K562 (cell line): ENCODE measurements around the gene U2SURP.

Experiments used
- CEBPB ChIP-seq: fragments of 450-650 bp; IDR thresholded peaks from 2 replicates; pipeline ENCODE4 v1.6.1; 2016; ENCODE audit warnings: missing genetic modification characterization, missing compliant biosample characterization
- CHD2 ChIP-seq: IDR thresholded peaks from 2 replicates; pipeline ENCODE4 v1.6.1; 2011; ENCODE audit warnings: low read depth, low read length
- CTCF ChIP-seq, 3 experiments: IDR thresholded peaks in 2 of 3; conservative IDR thresholded peaks in 1 of 3; 2 replicates each; pipeline ENCODE4 v1.5.1; 2011 to 2012; ENCODE audit warnings: low read length in 3 of 3, mild to moderate bottlenecking in 3 of 3, control low read depth in 2 of 3, improper control_type of control experiment in 1 of 3, inconsistent platforms in 1 of 3, low read depth in 1 of 3, mixed read lengths in 1 of 3, moderate library complexity in 1 of 3; ENCODE audit not compliant: insufficient read depth in 2 of 3
- EP300 ChIP-seq: IDR thresholded peaks from 2 replicates; pipeline ENCODE4 v1.6.1; 2012; ENCODE audit warnings: low read length, improper control_type of control experiment
- FOXP1 ChIP-seq: sonication (generic); formaldehyde crosslinking; IDR thresholded peaks from 2 replicates; pipeline ENCODE4 v1.8.0; 2022; ENCODE audit warnings: mild to moderate bottlenecking, missing genetic modification reagents
- GTF2E2 ChIP-seq: fragments of 200-800 bp; sonication (Bioruptor generic); IDR thresholded peaks from 2 replicates; pipeline ENCODE4 v1.6.1; 2016; ENCODE audit warnings: missing genetic modification characterization, missing compliant biosample characterization
- JUNB ChIP-seq: fragments of 450-650 bp; formaldehyde crosslinking; conservative IDR thresholded peaks from 2 replicates; pipeline ENCODE4 v1.4.0; 2020; ENCODE audit warnings: mild to moderate bottlenecking
- NBN ChIP-seq: fragments of 450-650 bp; IDR thresholded peaks from 2 replicates; pipeline ENCODE4 v1.6.1; 2016; ENCODE audit warnings: low read depth, mild to moderate bottlenecking
- NRF1 ChIP-seq, 2 experiments: fragments of 450-650 bp; IDR thresholded peaks in 1 of 2; conservative IDR thresholded peaks in 1 of 2; 2 replicates each; pipeline ENCODE4 v1.6.1; 2014; ENCODE audit warnings: mild to moderate bottlenecking in 2 of 2
- PHF8 ChIP-seq: fragments of 200-600 bp; sonication (generic); IDR thresholded peaks from 2 replicates; pipeline ENCODE4 v1.6.1; 2012; ENCODE audit warnings: mixed run types, mild to moderate bottlenecking, inconsistent platforms, low read length, moderate library complexity, borderline replicate concordance
- POLR2A ChIP-seq: fragments of 450-650 bp; conservative IDR thresholded peaks from 2 replicates; pipeline ENCODE4 v1.6.1; 2016
- REST ChIP-seq, 2 experiments: fragments of 450-650 bp; formaldehyde crosslinking in 1 of 2; IDR thresholded peaks; 2 replicates each; pipeline versions ENCODE4 v1.4.0 to v1.6.1; 2014 to 2020; ENCODE audit warnings: mild to moderate bottlenecking in 2 of 2, borderline replicate concordance in 1 of 2, low read depth in 1 of 2
- ZNF76 ChIP-seq: fragments of 250-450 bp; sonication (Bioruptor Pico); IDR thresholded peaks from 2 replicates; pipeline ENCODE4 v1.4.0; 2020; ENCODE audit warnings: mild to moderate bottlenecking, moderate library complexity, borderline replicate concordance

- TF ChIP-seq FOXP1 (CRISPR knock-in tag) (no peak), EP300 (no peak), CEBPB (no peak), CTCF (IDR thresholded peaks at IDR 0.05 in 2 of 3, conservative IDR thresholded peaks at IDR 0.05 in 1 of 3; ENCODE audit: insufficient read depth in 2 of 3, low read depth in 1 of 3, low read length in 3 of 3) (no peak), NRF1 (conservative IDR thresholded peaks at IDR 0.05 in 1 of 2, IDR thresholded peaks at IDR 0.05 in 1 of 2) (no peak), CHD2 (no peak), GTF2E2 (no peak), ZNF76 (CRISPR knock-in tag) (no peak), POLR2A (no peak), PHF8 (no peak), NBN (no peak), REST (IDR thresholded peaks at IDR 0.05; ENCODE audit: borderline replicate concordance) (no peak), REST (CRISPR knock-in tag; IDR thresholded peaks at IDR 0.05; ENCODE audit: low read depth) (no peak), JUNB (no peak)
Observed at GRCh38 chr3:143090976-143091837, 89.8 kb downstream of the U2SURP start.
